ENCODE data around the gene NTF3.

DNA sequence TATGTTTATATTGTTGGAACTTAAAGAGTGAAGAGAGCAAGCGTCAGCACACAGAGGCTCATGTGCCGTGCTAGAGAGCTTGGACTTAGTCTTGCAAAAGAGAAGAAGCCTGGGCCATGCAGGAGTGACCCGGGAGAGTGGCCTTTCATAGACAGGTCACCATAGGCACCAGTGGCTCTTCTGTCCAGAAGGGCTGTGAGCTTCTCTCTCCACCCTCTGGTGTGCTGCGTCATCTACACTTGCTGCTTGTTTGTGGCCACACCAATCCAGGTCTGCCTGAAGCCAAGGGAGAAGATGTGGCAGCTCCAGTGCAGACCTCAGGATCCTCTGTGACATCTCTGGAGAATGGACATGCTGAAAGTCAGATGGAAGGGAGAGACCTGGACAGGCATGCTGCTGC, 74.4 kb downstream of the NTF3 start:
- TF ChIP-seq, protein P1, sequence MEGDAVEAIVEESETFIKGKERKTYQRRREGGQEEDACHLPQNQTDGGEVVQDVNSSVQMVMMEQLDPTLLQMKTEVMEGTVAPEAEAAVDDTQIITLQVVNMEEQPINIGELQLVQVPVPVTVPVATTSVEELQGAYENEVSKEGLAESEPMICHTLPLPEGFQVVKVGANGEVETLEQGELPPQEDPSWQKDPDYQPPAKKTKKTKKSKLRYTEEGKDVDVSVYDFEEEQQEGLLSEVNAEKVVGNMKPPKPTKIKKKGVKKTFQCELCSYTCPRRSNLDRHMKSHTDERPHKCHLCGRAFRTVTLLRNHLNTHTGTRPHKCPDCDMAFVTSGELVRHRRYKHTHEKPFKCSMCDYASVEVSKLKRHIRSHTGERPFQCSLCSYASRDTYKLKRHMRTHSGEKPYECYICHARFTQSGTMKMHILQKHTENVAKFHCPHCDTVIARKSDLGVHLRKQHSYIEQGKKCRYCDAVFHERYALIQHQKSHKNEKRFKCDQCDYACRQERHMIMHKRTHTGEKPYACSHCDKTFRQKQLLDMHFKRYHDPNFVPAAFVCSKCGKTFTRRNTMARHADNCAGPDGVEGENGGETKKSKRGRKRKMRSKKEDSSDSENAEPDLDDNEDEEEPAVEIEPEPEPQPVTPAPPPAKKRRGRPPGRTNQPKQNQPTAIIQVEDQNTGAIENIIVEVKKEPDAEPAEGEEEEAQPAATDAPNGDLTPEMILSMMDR (IDR thresholded peaks at IDR 0.05): no peak
- TF ChIP-seq, protein P2, sequence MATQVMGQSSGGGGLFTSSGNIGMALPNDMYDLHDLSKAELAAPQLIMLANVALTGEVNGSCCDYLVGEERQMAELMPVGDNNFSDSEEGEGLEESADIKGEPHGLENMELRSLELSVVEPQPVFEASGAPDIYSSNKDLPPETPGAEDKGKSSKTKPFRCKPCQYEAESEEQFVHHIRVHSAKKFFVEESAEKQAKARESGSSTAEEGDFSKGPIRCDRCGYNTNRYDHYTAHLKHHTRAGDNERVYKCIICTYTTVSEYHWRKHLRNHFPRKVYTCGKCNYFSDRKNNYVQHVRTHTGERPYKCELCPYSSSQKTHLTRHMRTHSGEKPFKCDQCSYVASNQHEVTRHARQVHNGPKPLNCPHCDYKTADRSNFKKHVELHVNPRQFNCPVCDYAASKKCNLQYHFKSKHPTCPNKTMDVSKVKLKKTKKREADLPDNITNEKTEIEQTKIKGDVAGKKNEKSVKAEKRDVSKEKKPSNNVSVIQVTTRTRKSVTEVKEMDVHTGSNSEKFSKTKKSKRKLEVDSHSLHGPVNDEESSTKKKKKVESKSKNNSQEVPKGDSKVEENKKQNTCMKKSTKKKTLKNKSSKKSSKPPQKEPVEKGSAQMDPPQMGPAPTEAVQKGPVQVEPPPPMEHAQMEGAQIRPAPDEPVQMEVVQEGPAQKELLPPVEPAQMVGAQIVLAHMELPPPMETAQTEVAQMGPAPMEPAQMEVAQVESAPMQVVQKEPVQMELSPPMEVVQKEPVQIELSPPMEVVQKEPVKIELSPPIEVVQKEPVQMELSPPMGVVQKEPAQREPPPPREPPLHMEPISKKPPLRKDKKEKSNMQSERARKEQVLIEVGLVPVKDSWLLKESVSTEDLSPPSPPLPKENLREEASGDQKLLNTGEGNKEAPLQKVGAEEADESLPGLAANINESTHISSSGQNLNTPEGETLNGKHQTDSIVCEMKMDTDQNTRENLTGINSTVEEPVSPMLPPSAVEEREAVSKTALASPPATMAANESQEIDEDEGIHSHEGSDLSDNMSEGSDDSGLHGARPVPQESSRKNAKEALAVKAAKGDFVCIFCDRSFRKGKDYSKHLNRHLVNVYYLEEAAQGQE (IDR thresholded peaks at IDR 0.05; ENCODE audit: insufficient read depth in 1 of 2, low read depth in 2 of 2, low read length in 1 of 2): no peak
- TF ChIP-seq TCF7L2 (IDR thresholded peaks at IDR 0.05; ENCODE audit: low read depth, low read length) (no peak), POLR2AphosphoS5 (IDR thresholded peaks at IDR 0.05; ENCODE audit: low read depth, low read length) (no peak)

Data from Panc1 (cell line).